Fibroblast of pulmonary artery (primary cell): ENCODE measurements around the gene CSTPP1.
"Not testable (repeated sequence)": the region's sequence is repeated elsewhere in the genome, so short reads cannot be mapped to it uniquely, and the experiment has no call there.

Experiments
- DNase-seq: peaks from one replicate; pipeline ENCODE4 v3.0.0-alpha.2; 2010; ENCODE audit warnings: low read depth
- H3K4me3 ChIP-seq: replicated peaks from 2 replicates; pipeline ENCODE4 v1.5.1; 2011; ENCODE audit warnings: low read depth, mild to moderate bottlenecking, control low read depth, low read length, moderate library complexity
- TF ChIP-seq, protein P1 (sequence below): IDR thresholded peaks from 2 replicates; pipeline ENCODE4 v1.5.1; 2011; ENCODE audit warnings: mild to moderate bottlenecking, control low read depth, low read length, inconsistent platforms; ENCODE audit errors: missing control alignments

The CSTPP1 gene

DNA sequence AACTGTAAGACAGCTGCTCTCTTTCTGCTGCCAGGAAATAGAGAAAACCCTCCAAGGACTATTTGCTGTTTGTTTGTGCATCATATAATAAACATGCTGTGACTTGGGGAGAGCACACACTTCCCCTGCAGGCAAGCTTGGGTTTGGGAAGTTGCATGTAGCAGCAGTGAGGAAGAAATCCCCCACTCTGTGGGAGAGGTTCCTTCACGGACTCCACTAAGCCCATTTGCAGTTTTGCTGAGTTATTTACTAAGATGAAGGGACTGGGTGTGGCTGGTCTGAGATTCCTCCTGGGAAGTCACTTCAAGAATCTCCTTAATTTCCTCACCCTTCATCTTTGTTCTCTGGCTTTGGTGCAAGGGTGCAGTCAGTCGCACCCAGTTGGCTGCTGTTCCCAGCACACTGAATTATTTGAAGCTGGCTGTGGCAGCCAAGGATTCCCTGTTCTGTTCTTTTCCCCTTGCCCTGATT, 135.3 kb downstream of the CSTPP1 start:
- H3K4me3 ChIP-seq: no peak overlapping the region
- DNase-seq: no peak
- TF ChIP-seq, protein P1, sequence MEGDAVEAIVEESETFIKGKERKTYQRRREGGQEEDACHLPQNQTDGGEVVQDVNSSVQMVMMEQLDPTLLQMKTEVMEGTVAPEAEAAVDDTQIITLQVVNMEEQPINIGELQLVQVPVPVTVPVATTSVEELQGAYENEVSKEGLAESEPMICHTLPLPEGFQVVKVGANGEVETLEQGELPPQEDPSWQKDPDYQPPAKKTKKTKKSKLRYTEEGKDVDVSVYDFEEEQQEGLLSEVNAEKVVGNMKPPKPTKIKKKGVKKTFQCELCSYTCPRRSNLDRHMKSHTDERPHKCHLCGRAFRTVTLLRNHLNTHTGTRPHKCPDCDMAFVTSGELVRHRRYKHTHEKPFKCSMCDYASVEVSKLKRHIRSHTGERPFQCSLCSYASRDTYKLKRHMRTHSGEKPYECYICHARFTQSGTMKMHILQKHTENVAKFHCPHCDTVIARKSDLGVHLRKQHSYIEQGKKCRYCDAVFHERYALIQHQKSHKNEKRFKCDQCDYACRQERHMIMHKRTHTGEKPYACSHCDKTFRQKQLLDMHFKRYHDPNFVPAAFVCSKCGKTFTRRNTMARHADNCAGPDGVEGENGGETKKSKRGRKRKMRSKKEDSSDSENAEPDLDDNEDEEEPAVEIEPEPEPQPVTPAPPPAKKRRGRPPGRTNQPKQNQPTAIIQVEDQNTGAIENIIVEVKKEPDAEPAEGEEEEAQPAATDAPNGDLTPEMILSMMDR: no peak

DNA sequence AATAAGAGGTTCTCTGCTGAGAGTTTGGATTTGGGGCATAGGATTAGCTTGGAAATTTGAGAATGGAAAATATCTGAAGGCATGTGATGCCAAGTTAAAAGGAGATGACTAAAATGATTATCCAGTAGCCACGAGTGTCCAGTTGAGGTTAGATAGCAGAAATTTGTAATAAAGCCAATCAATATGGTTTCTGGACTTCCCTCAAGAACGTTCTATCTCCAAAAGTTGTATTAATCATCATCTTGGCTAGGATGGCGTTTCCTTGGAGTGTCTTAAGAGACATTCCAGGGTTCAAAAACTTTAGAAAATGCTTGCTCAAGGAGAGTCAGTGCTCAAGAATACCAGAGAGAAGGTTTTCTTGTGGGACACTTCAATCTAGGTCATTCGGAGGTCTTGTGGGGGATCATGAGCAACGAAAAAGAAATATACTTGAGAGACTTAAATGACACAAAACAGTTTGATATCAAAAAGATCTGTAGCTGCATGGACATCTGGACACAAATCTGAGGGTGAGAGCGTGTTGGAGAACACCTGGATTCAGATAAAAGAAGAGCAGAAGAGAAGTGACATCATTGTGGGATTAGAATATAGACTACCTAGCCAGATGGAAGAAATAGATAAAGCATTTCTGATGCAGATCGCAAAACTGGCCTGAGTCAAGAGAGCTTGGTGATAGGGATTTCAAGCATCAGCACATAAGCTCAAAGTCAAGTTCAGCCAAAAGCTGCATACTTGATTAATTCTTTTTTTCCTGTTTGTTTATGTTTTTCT, 142.4 kb downstream of the CSTPP1 start:
- no peak overlapping the region for H3K4me3 ChIP-seq
- DNase-seq: peak; percentile 30

DNA sequence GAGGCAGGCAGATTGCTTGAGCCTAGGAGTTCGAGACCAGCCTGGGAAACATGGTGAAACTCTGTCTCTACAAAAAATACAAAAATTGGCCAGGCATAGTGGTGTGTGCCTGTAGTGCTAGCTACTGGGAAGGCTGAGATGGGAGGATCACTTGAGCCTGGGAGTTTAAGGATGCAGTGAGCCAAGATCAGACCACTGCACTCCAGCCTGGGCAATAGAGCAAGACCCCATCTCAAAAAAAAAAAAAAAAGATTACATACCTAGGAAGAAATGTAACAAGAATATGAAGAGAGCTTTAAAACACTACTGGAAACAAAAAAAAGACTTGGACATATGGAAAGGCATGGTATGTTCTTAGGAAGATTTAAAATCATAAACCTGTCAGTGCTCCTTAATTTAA, 144.2 kb downstream of the CSTPP1 start:
- H3K4me3 ChIP-seq, DNase-seq: not testable (repeated sequence)

More for the DNA sequence above, 142.4 kb downstream of the CSTPP1 start:
- TF ChIP-seq, protein P1: no peak

DNA sequence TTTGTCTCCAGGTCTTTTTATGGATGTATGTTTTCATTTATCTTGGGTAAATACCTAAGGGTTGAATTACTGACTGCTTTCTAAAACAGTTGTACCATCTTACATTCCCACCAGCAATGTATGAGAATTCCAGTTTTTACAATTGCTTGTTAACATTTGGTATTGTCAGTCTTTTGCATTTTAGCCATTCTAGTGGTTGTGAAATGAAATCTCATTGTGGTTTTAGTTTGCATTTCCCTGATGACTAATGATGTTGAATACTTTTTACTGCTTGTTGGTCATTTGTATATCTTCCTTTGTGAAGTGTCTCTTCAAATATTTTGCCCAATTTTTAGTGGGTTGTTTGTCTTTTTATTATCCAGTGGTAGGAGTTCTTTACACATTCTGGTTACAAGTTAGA, 147.4 kb downstream of the CSTPP1 start:
- DNase-seq: peak; percentile 77
- TF ChIP-seq, protein P1: no peak
- H3K4me3 ChIP-seq: no peak overlapping the region

DNA sequence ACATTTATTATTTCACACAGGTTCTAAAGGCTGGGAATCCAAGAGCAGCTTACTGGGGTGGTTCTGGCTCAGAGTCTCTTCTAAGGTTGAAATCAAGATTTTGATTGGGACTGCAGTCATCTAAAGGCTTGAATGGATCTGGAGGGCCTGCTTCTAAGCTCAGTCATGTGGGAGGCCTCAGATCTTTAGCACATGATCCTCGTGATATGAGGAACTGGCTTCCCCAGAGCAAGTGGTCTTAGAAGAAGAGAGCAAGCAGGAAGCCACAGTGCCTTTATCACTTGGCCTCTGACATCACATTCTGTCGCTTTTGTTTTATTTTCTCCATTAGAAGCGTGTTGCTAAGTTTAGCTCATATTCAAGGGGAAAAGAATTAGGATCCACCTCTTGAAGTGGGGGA, 151.2 kb downstream of the CSTPP1 start:
- no peak for DNase-seq
- H3K4me3 ChIP-seq: no peak overlapping the region
- TF ChIP-seq, protein P1: no peak

DNA sequence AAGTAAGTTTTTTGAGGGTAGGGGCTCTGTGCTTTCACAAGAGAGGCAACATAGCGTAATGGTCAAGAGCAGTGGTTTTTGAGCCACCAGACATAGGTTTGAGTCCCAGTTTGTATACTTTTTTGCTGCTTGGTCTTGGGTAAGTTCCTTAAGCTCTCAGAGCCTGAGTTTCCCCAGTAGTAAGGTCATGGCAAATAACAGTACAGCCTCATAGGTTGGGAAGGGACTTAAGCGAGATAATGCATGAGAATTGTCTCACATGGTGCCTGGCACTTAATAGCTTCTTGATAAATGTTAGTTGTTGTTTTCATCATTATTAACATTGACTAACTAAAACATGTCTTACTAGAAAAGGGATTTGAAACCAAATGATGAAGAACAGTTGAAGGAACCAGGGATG, 157.0 kb downstream of the CSTPP1 start:
- H3K4me3 ChIP-seq: no peak overlapping the region
- TF ChIP-seq, protein P1: no peak
- DNase-seq: no peak

DNA sequence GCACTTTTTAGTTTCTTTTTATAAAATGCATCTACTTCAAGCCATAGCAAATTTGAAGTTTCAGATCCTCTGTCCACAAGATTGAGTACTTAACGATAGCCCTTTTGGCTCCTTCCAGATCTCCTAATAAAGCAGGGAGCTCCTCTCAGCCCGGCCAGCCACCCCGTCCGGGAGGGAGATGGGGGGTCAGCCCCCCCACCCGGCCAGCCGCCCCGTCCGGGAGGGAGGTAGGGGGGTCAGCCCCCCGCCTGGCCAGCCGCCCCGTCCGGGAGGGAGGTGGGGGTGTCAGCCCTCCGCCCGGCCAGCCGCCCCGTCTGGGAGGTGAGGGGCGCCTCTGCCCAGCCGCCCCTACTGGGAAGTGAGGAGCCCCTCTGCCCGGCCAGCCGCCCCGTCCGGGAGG, 160.3 kb downstream of the CSTPP1 start:
- not testable (repeated sequence) for H3K4me3 ChIP-seq, DNase-seq

DNA sequence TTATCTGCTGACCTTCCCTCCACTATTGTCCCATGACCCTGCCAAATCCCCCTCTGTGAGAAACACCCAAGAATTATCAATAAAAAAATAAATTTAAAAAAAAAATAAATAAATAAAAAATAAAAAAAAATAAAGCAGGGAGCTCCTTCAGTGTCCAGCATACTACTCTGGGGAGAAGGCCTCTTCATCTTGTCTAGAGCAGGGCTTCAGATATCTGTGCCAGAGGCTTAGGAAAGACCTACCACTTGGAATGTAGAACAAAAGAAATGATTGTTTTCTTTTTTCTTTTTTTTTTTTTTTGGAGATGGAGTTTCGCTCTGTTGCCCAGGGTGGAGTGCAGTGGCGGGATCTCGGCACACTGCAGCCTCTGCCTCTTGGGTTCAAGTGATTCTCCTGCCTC, 161.7 kb downstream of the CSTPP1 start:
- H3K4me3 ChIP-seq, DNase-seq: not testable (repeated sequence)
